Neutrophil (primary cell): Measurements from ENCODE around the gene YLPM1.

ENCODE experiments used
- H3K27ac ChIP-seq: fragments of 200-600 bp; sonication (generic); 2 replicates; pipeline ENCODE4 v1.5.1; 2016; ENCODE audit warnings: mild to moderate bottlenecking, moderate library complexity
- H3K27me3 ChIP-seq: fragments of 200-600 bp; sonication (generic); 2 replicates; pipeline ENCODE4 v1.6.0; 2016; ENCODE audit warnings: mild to moderate bottlenecking
- H3K36me3 ChIP-seq: fragments of 200-600 bp; sonication (generic); 2 replicates; pipeline ENCODE4 v1.5.1; 2017
- H3K4me1 ChIP-seq, 2 experiments: fragments of 200-600 bp in 1 of 2; sonication (generic) in 1 of 2; 1 replicate in 1 of 2; 2 replicates in 1 of 2; pipeline versions ENCODE4 v1.5.1 to v1.6.1; 2013 to 2016; ENCODE audit warnings: low read depth in 1 of 2, low read length in 1 of 2, mild to moderate bottlenecking in 1 of 2, moderate library complexity in 1 of 2; ENCODE audit not compliant: control insufficient read depth in 1 of 2, insufficient read depth in 1 of 2
- H3K4me3 ChIP-seq, 2 experiments: fragments of 200-600 bp in 1 of 2; sonication (generic) in 1 of 2; 1 replicate in 1 of 2; 2 replicates in 1 of 2; pipeline ENCODE4 v1.5.1; 2013 to 2016; ENCODE audit warnings: low read depth in 1 of 2, low read length in 1 of 2, mild to moderate bottlenecking in 1 of 2, moderate library complexity in 1 of 2
- H3K9me3 ChIP-seq: fragments of 200-600 bp; sonication (generic); 2 replicates; pipeline ENCODE4 v1.5.1; 2016
- TF ChIP-seq, protein P1 (sequence below): fragments of 200-600 bp; sonication (generic); IDR thresholded peaks from 2 replicates; pipeline ENCODE4 v1.5.1; 2016; ENCODE audit warnings: antibody characterized with exemption

Gene YLPM1

DNA sequence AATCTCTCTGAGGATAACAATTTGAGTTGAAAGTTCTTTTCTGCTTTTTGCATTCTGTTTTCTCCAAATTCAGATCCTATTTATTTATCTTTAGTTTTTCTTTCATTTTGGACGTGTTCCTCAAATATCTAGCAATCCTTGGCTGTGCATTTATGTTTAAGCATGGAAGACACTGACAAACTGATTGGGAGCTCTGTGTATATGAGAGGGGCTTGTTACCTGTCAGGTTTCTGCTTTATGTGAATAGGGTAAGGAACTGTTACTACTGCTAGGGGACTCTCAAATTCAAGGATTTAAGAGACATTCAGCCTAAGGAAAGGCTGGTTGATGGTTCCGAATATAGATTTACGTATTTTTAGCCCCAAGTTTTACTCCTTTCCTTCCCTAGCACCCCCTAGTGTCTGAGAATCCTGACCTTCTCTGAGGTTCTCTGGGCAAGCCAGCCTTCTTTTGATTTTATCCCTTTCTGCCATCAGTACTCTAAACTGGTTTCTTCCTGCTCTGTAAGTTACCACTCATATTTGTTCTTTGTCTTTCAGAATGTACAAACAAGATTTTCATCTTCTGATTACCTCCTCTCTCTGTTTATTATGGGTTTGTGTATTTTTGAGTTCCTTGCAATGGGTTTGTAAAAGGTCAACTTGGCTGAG is 30.5 kb downstream of the YLPM1 start:
- no peak overlapping the region for H3K27ac ChIP-seq
- H3K9me3 ChIP-seq = no peaks in the 10 kb centered on the region
- TF ChIP-seq, protein P1, sequence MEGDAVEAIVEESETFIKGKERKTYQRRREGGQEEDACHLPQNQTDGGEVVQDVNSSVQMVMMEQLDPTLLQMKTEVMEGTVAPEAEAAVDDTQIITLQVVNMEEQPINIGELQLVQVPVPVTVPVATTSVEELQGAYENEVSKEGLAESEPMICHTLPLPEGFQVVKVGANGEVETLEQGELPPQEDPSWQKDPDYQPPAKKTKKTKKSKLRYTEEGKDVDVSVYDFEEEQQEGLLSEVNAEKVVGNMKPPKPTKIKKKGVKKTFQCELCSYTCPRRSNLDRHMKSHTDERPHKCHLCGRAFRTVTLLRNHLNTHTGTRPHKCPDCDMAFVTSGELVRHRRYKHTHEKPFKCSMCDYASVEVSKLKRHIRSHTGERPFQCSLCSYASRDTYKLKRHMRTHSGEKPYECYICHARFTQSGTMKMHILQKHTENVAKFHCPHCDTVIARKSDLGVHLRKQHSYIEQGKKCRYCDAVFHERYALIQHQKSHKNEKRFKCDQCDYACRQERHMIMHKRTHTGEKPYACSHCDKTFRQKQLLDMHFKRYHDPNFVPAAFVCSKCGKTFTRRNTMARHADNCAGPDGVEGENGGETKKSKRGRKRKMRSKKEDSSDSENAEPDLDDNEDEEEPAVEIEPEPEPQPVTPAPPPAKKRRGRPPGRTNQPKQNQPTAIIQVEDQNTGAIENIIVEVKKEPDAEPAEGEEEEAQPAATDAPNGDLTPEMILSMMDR = no peak
- H3K4me3 ChIP-seq = no peak overlapping the region
- H3K4me1 ChIP-seq = peaks cover 0 to 11% of the 10 kb centered on the region in 2 experiments
- peaks cover 12% of the 10 kb centered on the region for H3K36me3 ChIP-seq
- H3K27me3 ChIP-seq = no peaks in the 10 kb centered on the region

DNA sequence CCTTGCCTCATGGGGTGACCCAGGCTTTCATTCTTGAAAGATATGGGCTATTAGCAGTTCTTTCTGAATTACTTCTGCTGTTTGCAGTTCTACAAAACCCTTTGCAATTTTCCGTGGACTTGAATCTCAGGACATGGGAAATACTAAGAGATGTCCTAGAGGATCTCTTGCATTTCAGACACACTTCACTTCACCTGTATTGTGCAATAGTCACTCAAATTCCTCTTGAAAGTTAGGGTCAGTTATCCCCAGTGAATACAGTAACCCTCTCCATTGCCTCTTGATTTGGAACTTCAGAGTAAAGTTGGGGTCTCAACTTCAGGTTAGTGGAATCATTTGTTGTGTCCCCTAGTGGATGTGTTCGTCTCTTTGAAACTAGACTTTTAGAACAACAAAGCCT is 31.8 kb downstream of the YLPM1 start:
- H3K27me3 ChIP-seq = no peaks in the 10 kb centered on the region
- TF ChIP-seq, protein P1 = no peak
- peaks cover 20% of the 10 kb centered on the region for H3K36me3 ChIP-seq
- H3K4me3 ChIP-seq = no peak overlapping the region
- peaks cover 0 to 11% of the 10 kb centered on the region in 2 experiments for H3K4me1 ChIP-seq
- H3K9me3 ChIP-seq = no peaks in the 10 kb centered on the region
- no peak overlapping the region for H3K27ac ChIP-seq

DNA sequence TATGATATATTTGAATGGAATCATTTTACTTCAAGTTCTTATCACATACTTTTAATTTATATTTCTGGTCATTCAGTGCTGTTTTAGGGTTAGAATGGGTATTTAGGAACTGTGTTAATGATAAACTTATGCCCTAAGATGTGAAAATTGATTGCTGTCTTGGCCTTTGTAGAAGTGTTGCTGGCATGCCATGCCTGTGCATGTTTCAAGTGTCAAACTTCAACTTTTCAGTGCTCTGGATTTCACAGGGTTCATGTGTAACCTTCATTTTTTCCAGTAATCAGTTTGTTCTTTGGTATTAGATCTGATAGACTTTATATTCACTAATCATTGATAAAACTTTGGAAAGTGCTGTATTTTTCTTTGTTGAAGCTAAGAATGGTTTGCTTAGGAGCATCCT is 36.6 kb downstream of the YLPM1 start:
- Histone ChIP-seq H3K27ac (no peak overlapping the region), H3K9me3 (no peaks in the 10 kb centered on the region), H3K27me3 (no peaks in the 10 kb centered on the region), H3K4me1 (peaks cover 0 to 8% of the 10 kb centered on the region in 2 experiments), H3K36me3 (peaks cover 39% of the 10 kb centered on the region), H3K4me3 (no peak overlapping the region)
- TF ChIP-seq, protein P1 = no peak

DNA sequence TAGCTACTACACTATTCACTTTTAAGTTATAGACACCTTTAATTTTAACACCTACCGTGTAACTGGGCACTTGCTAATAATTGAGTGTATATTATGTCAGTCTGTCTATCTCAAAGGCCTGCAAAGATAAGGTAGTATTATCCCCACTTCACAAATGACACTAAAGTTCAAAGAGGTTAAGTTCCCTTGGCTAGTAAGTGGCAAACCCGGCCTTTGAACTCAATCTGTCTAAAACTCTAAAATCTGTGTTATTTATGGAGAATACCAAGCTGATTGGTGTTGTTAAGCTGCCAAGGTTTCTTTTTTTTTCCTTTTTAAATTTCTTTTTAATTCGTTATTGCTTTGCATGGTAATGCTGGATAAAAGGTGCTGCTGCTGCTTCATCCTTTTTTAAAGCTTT is 37.7 kb downstream of the YLPM1 start:
- Histone ChIP-seq H3K27me3 (no peaks in the 10 kb centered on the region), H3K36me3 (peaks cover 45% of the 10 kb centered on the region), H3K4me3 (no peak overlapping the region), H3K4me1 (peaks cover 0 to 5% of the 10 kb centered on the region in 2 experiments), H3K9me3 (no peaks in the 10 kb centered on the region), H3K27ac (no peak overlapping the region)
- TF ChIP-seq, protein P1 = no peak

DNA sequence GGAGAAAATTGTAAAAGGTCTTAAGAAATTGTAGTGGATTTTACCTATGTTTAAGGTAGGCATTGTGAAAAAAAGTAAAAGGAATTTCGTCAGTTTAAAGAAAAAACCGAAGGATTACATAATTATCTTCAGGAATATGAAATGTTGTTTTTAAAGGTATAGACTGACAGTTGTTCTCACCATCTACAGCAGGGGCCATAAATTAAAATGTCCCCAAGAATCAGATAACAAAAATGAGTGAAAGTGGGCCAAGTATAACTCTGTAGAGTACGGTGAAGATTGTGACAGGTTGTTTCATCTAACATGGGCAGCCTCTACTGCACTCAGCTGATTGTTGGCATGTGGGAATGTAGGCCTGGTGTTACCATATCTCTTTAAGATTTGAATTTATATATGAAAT is 38.3 kb downstream of the YLPM1 start:
- Histone ChIP-seq H3K27ac (no peak overlapping the region), H3K4me1 (no peaks in the 10 kb centered on the region), H3K27me3 (no peaks in the 10 kb centered on the region), H3K9me3 (no peaks in the 10 kb centered on the region), H3K36me3 (peaks cover 51% of the 10 kb centered on the region), H3K4me3 (no peak overlapping the region)
- TF ChIP-seq, protein P1 = no peak
